Breast epithelium (tissue), 4 donors: ENCODE measurements around the gene HS6ST3. TPM values are rescaled to one million over a fixed set of nuclear protein-coding genes. Genes with fewer than 3 reads are reported as not detected.

Experiments used
- DNase-seq, 2 donors: peaks; one replicate each; pipeline ENCODE4 v3.0.0-alpha.2; 2019; ENCODE audit warnings: low spot score in 2 of 2
- H3K27ac ChIP-seq, 2 donors: fragments of 200-600 bp; sonication (generic) in 1 of 2; one replicate each; pipeline ENCODE4 v1.5.1; 2016 to 2019; ENCODE audit warnings: mild to moderate bottlenecking in 1 of 2
- H3K27me3 ChIP-seq, 2 donors: fragments of 200-600 bp; sonication (generic) in 1 of 2; one replicate each; pipeline versions ENCODE4 v1.5.1 to v1.6.0; 2017 to 2019; ENCODE audit warnings: control low read depth in 1 of 2, mild to moderate bottlenecking in 1 of 2
- H3K36me3 ChIP-seq: fragments of 200-600 bp; one replicate; pipeline ENCODE4 v1.5.1; 2019
- H3K4me1 ChIP-seq, 2 donors: fragments of 200-600 bp; sonication (generic); one replicate each; pipeline ENCODE4 v1.5.1; 2016 to 2019; ENCODE audit warnings: control low read depth in 1 of 2
- H3K4me3 ChIP-seq, 3 donors: fragments of 200-600 bp; sonication (generic); 1 replicate in 2 of 3; 2 replicates in 1 of 3; pipeline ENCODE4 v1.5.1; 2016 to 2019; ENCODE audit warnings: mild to moderate bottlenecking in 3 of 3, moderate library complexity in 2 of 3
- H3K9me3 ChIP-seq, 2 donors: fragments of 200-600 bp; sonication (generic) in 1 of 2; one replicate each; pipeline ENCODE4 v1.5.1; 2016 to 2019; ENCODE audit warnings: control low read depth in 1 of 2
- CTCF ChIP-seq, 3 donors: fragments of 450-650 bp; IDR thresholded peaks; one replicate each; pipeline ENCODE4 v1.5.1; 2016 to 2017; ENCODE audit warnings: antibody characterized with exemption in 3 of 3, mild to moderate bottlenecking in 3 of 3, moderate library complexity in 3 of 3
- POLR2A ChIP-seq: fragments of 450-650 bp; IDR thresholded peaks from one replicate; pipeline ENCODE4 v1.6.1; 2016; ENCODE audit warnings: antibody characterized with exemption, mild to moderate bottlenecking, moderate library complexity
- POLR2AphosphoS5 ChIP-seq, 3 donors: sonication (generic); formaldehyde crosslinking; IDR thresholded peaks; one replicate each; pipeline ENCODE4 v1.6.1; 2017; ENCODE audit warnings: antibody characterized with exemption in 3 of 3
- intact Hi-C: fragments of 100-400 bp; cut with DNase I; formaldehyde crosslinking; loops from one replicate; pipeline ENCODE4 v1.15.1; 2023; ENCODE audit warnings: low total_unique reads
- total RNA-seq, 3 donors: library from RNA; depleted of rRNA; stranded (reverse); fragments of >200 nt; gene quantifications; one replicate each; pipeline ENCODE4 v1.1.0, GENCODE V29; 2016

The HS6ST3 gene
- total RNA-seq, 3 donors from 2014 or later: under 0.01 to 1.3 (median 0.59) TPM

GRCh38 chr13:96308568-96308967 lies 218.7 kb downstream of the HS6ST3 start:
- no peaks in the 10 kb centered on the region for H3K36me3 ChIP-seq
- no peak for DNase-seq
- H3K4me1 ChIP-seq: no peaks in the 10 kb centered on the region
- H3K27ac ChIP-seq: no peak overlapping the region
- H3K9me3 ChIP-seq: no peaks in the 10 kb centered on the region
- H3K4me3 ChIP-seq: no peak overlapping the region
- TF ChIP-seq POLR2A: no peak
- no peak for TF ChIP-seq CTCF (IDR thresholded peaks at IDR 0.05)
- no peak for TF ChIP-seq POLR2AphosphoS5 (IDR thresholded peaks at IDR 0.05)
- no peaks in the 10 kb centered on the region for H3K27me3 ChIP-seq
- intact Hi-C loops: no loop called here

GRCh38 chr13:96314974-96315373 lies 225.1 kb downstream of the HS6ST3 start:
- Histone ChIP-seq H3K36me3 (no peaks in the 10 kb centered on the region), H3K4me3 (no peak overlapping the region), H3K27me3 (no peaks in the 10 kb centered on the region), H3K4me1 (no peaks in the 10 kb centered on the region), H3K27ac (no peak overlapping the region), H3K9me3 (peaks cover 0 to 4% of the 10 kb centered on the region in 2 donors)
- no peak for DNase-seq
- TF ChIP-seq POLR2AphosphoS5 (IDR thresholded peaks at IDR 0.05) (no peak), POLR2A (no peak), CTCF (IDR thresholded peaks at IDR 0.05) (no peak)
- intact Hi-C loops: no loop called here

- no peak overlapping the region for H3K27ac ChIP-seq
- H3K9me3 ChIP-seq: no peaks in the 10 kb centered on the region
- no peak for TF ChIP-seq POLR2AphosphoS5 (IDR thresholded peaks at IDR 0.05)
- no peak for TF ChIP-seq CTCF (IDR thresholded peaks at IDR 0.05)
- TF ChIP-seq POLR2A: no peak
- no peaks in the 10 kb centered on the region for H3K27me3 ChIP-seq
- no peaks in the 10 kb centered on the region for H3K36me3 ChIP-seq
- DNase-seq: no peak
- intact Hi-C loops: no loop called here
- H3K4me1 ChIP-seq: no peaks in the 10 kb centered on the region
- H3K4me3 ChIP-seq: no peak overlapping the region
These were observed 248.1 kb downstream of the HS6ST3 start for GRCh38 chr13:96338030-96338429.

GRCh38 chr13:96342286-96342685 lies 252.4 kb downstream of the HS6ST3 start:
- H3K27me3 ChIP-seq: no peaks in the 10 kb centered on the region
- H3K4me3 ChIP-seq: no peak overlapping the region
- intact Hi-C loops: no loop called here
- H3K9me3 ChIP-seq: no peaks in the 10 kb centered on the region
- DNase-seq: no peak
- no peaks in the 10 kb centered on the region for H3K36me3 ChIP-seq
- H3K4me1 ChIP-seq: no peaks in the 10 kb centered on the region
- TF ChIP-seq CTCF (IDR thresholded peaks at IDR 0.05): no peak
- TF ChIP-seq POLR2AphosphoS5 (IDR thresholded peaks at IDR 0.05): no peak
- TF ChIP-seq POLR2A: no peak
- no peak overlapping the region for H3K27ac ChIP-seq

- Histone ChIP-seq H3K27me3 (no peaks in the 10 kb centered on the region), H3K9me3 (no peaks in the 10 kb centered on the region), H3K27ac (no peak overlapping the region), H3K4me1 (no peaks in the 10 kb centered on the region), H3K4me3 (no peak overlapping the region), H3K36me3 (no peaks in the 10 kb centered on the region)
- intact Hi-C loops: no loop called here
- DNase-seq: no peak
- TF ChIP-seq POLR2A (no peak), CTCF (IDR thresholded peaks at IDR 0.05) (no peak), POLR2AphosphoS5 (IDR thresholded peaks at IDR 0.05) (no peak)
These were observed 253.1 kb downstream of the HS6ST3 start for GRCh38 chr13:96342852-96343465.
